HG03571 (cell line): ENCODE results near the gene ATXN7L1.
"Not testable (repeated sequence)": the region's sequence is repeated elsewhere in the genome, so short reads cannot be mapped to it uniquely, and the experiment has no call there.

Experiments used
- ATAC-seq: cut with Tn5 transposase; IDR thresholded peaks from one replicate; pipeline ENCODE4 v1.9.1; 2021; ENCODE audit not compliant: unreplicated experiment

Gene ATXN7L1

GRCh38 chr7:105894131-105894530, 17.7 kb upstream of the ATXN7L1 start:
- ATAC-seq: no peak

- no peak for ATAC-seq
These were observed 16.0 kb upstream of the ATXN7L1 start for GRCh38 chr7:105892387-105892786.

GRCh38 chr7:105890290-105890997, 14.0 kb upstream of the ATXN7L1 start:
- no peak for ATAC-seq

GRCh38 chr7:105887569-105888189, 11.3 kb upstream of the ATXN7L1 start:
- no peak for ATAC-seq

- no peak for ATAC-seq
These were observed 10.4 kb upstream of the ATXN7L1 start for GRCh38 chr7:105886776-105887175.

GRCh38 chr7:105885387-105886111, 9.2 kb upstream of the ATXN7L1 start:
- ATAC-seq: no peak

- ATAC-seq: not testable (repeated sequence)
These were observed 6.8 kb upstream of the ATXN7L1 start for GRCh38 chr7:105883179-105883578.

- ATAC-seq: no peak
These were observed 5.0 kb upstream of the ATXN7L1 start for GRCh38 chr7:105881439-105881838.

GRCh38 chr7:105880571-105881330, 4.4 kb upstream of the ATXN7L1 start:
- ATAC-seq: no peak

- ATAC-seq: no peak
These were observed 3.4 kb upstream of the ATXN7L1 start for GRCh38 chr7:105879782-105880181.

- no peak for ATAC-seq
These were observed 2.6 kb upstream of the ATXN7L1 start for GRCh38 chr7:105878746-105879605.

GRCh38 chr7:105877736-105878135, 1.3 kb upstream of the ATXN7L1 start:
- no peak for ATAC-seq

GRCh38 chr7:105876964-105877601, 684 bp upstream of the ATXN7L1 start:
- ATAC-seq: no peak

GRCh38 chr7:105875505-105875904, 894 bp downstream of the ATXN7L1 start:
- no peak for ATAC-seq

GRCh38 chr7:105874055-105874454, 2.3 kb downstream of the ATXN7L1 start:
- no peak for ATAC-seq

- ATAC-seq: no peak
These were observed 3.9 kb downstream of the ATXN7L1 start for GRCh38 chr7:105872491-105872890.

GRCh38 chr7:105871142-105871541, 5.3 kb downstream of the ATXN7L1 start:
- ATAC-seq: no peak

GRCh38 chr7:105866102-105866801, 10.1 kb downstream of the ATXN7L1 start:
- ATAC-seq: no peak

- no peak for ATAC-seq
These were observed 12.5 kb downstream of the ATXN7L1 start for GRCh38 chr7:105863876-105864275.
